HepG2 (cell line): Measurements from ENCODE around the gene OR6C2. TPM values are rescaled to one million over a fixed set of nuclear protein-coding genes. Genes with fewer than 3 reads are reported as not detected.

Experiments
- FOXM1 ChIP-seq: sonication (generic); formaldehyde crosslinking; IDR thresholded peaks from 2 replicates; pipeline ENCODE4 v1.5.0; 2020; ENCODE audit warnings: missing genetic modification reagents
- HNF4G ChIP-seq, 2 experiments: sonication (generic) in 1 of 2; formaldehyde crosslinking in 1 of 2; IDR thresholded peaks; 2 replicates each; pipeline versions ENCODE4 v1.4.0 to v1.6.1; 2011 to 2020; ENCODE audit warnings: borderline replicate concordance in 2 of 2, low read depth in 2 of 2, mild to moderate bottlenecking in 2 of 2, low read length in 1 of 2, missing genetic modification reagents in 1 of 2, moderate library complexity in 1 of 2
- HNRNPL ChIP-seq: fragments of 200-400 bp; formaldehyde crosslinking; IDR thresholded peaks from 2 replicates; pipeline ENCODE4 v1.6.1; 2017; ENCODE audit warnings: mild to moderate bottlenecking, low read depth, low read length
- KDM5B ChIP-seq: sonication (generic); formaldehyde crosslinking; IDR thresholded peaks from 2 replicates; pipeline ENCODE4 v1.4.0; 2020; ENCODE audit warnings: missing genetic modification reagents, mild to moderate bottlenecking, borderline replicate concordance
- RNF2 ChIP-seq: fragments of 450-650 bp; conservative IDR thresholded peaks from 2 replicates; pipeline ENCODE4 v1.6.1; 2016; ENCODE audit warnings: low read depth
- SMAD1 ChIP-seq: sonication (generic); formaldehyde crosslinking; IDR thresholded peaks from 2 replicates; pipeline ENCODE4 v1.4.0; 2020; ENCODE audit warnings: missing genetic modification reagents, low read depth, mild to moderate bottlenecking, borderline replicate concordance
- SOX13 ChIP-seq, 3 experiments: fragments of 450-650 bp in 1 of 3; sonication (generic) in 1 of 3; formaldehyde crosslinking in 1 of 3; IDR thresholded peaks in 2 of 3; conservative IDR thresholded peaks in 1 of 3; 2 replicates each; pipeline versions ENCODE4 v1.5.0 to v1.6.1; 2016 to 2020; ENCODE audit warnings: antibody characterized with exemption in 1 of 3, mild to moderate bottlenecking in 1 of 3, missing compliant biosample characterization in 1 of 3, missing genetic modification reagents in 1 of 3, moderate library complexity in 1 of 3
- SP4 ChIP-seq: sonication (generic); formaldehyde crosslinking; IDR thresholded peaks from 2 replicates; pipeline ENCODE4 v1.8.1; 2023; ENCODE audit warnings: mild to moderate bottlenecking, missing genetic modification reagents
- SRF ChIP-seq: IDR thresholded peaks from 2 replicates; pipeline ENCODE4 v1.6.1; 2011; ENCODE audit warnings: mild to moderate bottlenecking, low read depth, low read length, moderate library complexity
- TEAD3 ChIP-seq: optimal IDR thresholded peaks from 2 replicates; pipeline ENCODE3; 2016; ENCODE audit warnings: borderline replicate concordance
- XRCC5 ChIP-seq: fragments of 200-400 bp; formaldehyde crosslinking; optimal IDR thresholded peaks from 2 replicates; pipeline ENCODE3; 2017; ENCODE audit warnings: mild to moderate bottlenecking, low read length
- ZBTB42 ChIP-seq: sonication (generic); formaldehyde crosslinking; IDR thresholded peaks from 2 replicates; pipeline ENCODE4 v1.5.0; 2020; ENCODE audit warnings: mild to moderate bottlenecking, missing genetic modification reagents
- ZNF10 ChIP-seq: sonication (generic); formaldehyde crosslinking; IDR thresholded peaks from 2 replicates; pipeline ENCODE4 v1.4.0; 2020; ENCODE audit warnings: mild to moderate bottlenecking, low read depth, missing genetic modification reagents, borderline replicate concordance
- ZNF282 ChIP-seq: fragments of 450-650 bp; IDR thresholded peaks from 2 replicates; pipeline ENCODE4 v1.6.1; 2018; ENCODE audit not compliant: partially characterized antibody
- ZNF317 ChIP-seq: sonication (generic); formaldehyde crosslinking; IDR thresholded peaks from 2 replicates; pipeline ENCODE4 v1.5.0; 2020; ENCODE audit warnings: mild to moderate bottlenecking, missing genetic modification reagents
- ZNF619 ChIP-seq: sonication (generic); formaldehyde crosslinking; IDR thresholded peaks from 2 replicates; pipeline ENCODE4 v1.4.0; 2020; ENCODE audit warnings: mild to moderate bottlenecking, missing genetic modification reagents
- ZNF816 ChIP-seq: sonication (generic); formaldehyde crosslinking; IDR thresholded peaks from 2 replicates; pipeline ENCODE4 v1.8.0; 2022; ENCODE audit warnings: missing genetic modification reagents, mild to moderate bottlenecking, borderline replicate concordance
- polyA plus RNA-seq, 8 experiments: library from polyadenylated mRNA; depleted of rRNA in 3 of 8; stranded (reverse) in 7 of 8; unstranded in 1 of 8; fragments of >200 nt; fragmentation: Illumina TruSeq in 4 of 8; extraction: Trizol in 4 of 8; gene quantifications; 2 replicates each; pipeline versions ENCODE4 v1.2.1 to v1.2.3, GENCODE V29; 2011 to 2016; ENCODE audit warnings: low read depth in 4 of 8, missing spikeins in 1 of 8, mixed read lengths in 1 of 8; ENCODE audit not compliant: insufficient read depth in 1 of 8
- total RNA-seq, 5 experiments: library from RNA; depleted of rRNA; stranded (reverse); fragments of >200 nt; fragmentation: Illumina TruSeq; extraction: Trizol; gene quantifications; 2 replicates each; pipeline ENCODE4 v1.2.3, GENCODE V29; 2016; ENCODE audit warnings: low read depth in 1 of 5
- TF ChIP-seq, protein P1 (sequence below): IDR thresholded peaks from 2 replicates; pipeline ENCODE4 v1.6.1; 2016
- TF ChIP-seq, protein P2 (sequence below): sonication (generic); formaldehyde crosslinking; IDR thresholded peaks from 2 replicates; pipeline ENCODE4 v1.5.0; 2020; ENCODE audit warnings: mild to moderate bottlenecking, missing genetic modification reagents, borderline replicate concordance

OR6C2 gene
- total and polyA plus RNA-seq, 2 of the 13 experiments (the other 11 are each of a cell fraction or from before 2014, with no cell fraction given), result not detected

GRCh38 chr12:55499810-55500252, 56.0 kb downstream of the OR6C2 start (continued):
- TF ChIP-seq HNF4G (IDR thresholded peaks at IDR 0.05; ENCODE audit: borderline replicate concordance, low read depth, low read length) (peak; percentile 94), HNF4G (CRISPR knock-in tag; IDR thresholded peaks at IDR 0.05; ENCODE audit: borderline replicate concordance, low read depth) (peak; percentile 68), ZNF317 (CRISPR knock-in tag) (peak; percentile 36; the same call in 1 of the 2 replicates), XRCC5 (peak; percentile 27), HNRNPL (no peak), ZNF816 (CRISPR knock-in tag) (peak; percentile 56; the same call in 1 of the 2 replicates), SOX13 (IDR thresholded peaks at IDR 0.05) (peak; percentile 73; the same call in 1 of the 2 replicates), SOX13 (CRISPR knock-in tag; conservative IDR thresholded peaks at IDR 0.05 in 1 of 2, IDR thresholded peaks at IDR 0.05 in 1 of 2) (peak in 1 of 2 experiments; percentile 93; a peak in 2 of 4 replicates), ZNF619 (no peak), SP4 (CRISPR knock-in tag) (no peak), TEAD3 (CRISPR knock-in tag) (no peak), SMAD1 (CRISPR knock-in tag) (no peak), KDM5B (CRISPR knock-in tag) (no peak), ZNF282 (no peak), FOXM1 (no peak), SRF (no peak), RNF2 (no peak), ZBTB42 (CRISPR knock-in tag) (no peak), ZNF10 (no peak)
- TF ChIP-seq, protein P1, sequence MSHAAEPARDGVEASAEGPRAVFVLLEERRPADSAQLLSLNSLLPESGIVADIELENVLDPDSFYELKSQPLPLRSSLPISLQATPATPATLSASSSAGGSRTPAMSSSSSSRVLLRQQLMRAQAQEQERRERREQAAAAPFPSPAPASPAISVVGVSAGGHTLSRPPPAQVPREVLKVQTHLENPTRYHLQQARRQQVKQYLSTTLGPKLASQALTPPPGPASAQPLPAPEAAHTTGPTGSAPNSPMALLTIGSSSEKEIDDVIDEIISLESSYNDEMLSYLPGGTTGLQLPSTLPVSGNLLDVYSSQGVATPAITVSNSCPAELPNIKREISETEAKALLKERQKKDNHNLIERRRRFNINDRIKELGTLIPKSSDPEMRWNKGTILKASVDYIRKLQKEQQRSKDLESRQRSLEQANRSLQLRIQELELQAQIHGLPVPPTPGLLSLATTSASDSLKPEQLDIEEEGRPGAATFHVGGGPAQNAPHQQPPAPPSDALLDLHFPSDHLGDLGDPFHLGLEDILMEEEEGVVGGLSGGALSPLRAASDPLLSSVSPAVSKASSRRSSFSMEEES (CRISPR knock-in tag), result 0 out of 2 replicates have a peak, but pooled peaks have one; percentile 26
- TF ChIP-seq, protein P2, sequence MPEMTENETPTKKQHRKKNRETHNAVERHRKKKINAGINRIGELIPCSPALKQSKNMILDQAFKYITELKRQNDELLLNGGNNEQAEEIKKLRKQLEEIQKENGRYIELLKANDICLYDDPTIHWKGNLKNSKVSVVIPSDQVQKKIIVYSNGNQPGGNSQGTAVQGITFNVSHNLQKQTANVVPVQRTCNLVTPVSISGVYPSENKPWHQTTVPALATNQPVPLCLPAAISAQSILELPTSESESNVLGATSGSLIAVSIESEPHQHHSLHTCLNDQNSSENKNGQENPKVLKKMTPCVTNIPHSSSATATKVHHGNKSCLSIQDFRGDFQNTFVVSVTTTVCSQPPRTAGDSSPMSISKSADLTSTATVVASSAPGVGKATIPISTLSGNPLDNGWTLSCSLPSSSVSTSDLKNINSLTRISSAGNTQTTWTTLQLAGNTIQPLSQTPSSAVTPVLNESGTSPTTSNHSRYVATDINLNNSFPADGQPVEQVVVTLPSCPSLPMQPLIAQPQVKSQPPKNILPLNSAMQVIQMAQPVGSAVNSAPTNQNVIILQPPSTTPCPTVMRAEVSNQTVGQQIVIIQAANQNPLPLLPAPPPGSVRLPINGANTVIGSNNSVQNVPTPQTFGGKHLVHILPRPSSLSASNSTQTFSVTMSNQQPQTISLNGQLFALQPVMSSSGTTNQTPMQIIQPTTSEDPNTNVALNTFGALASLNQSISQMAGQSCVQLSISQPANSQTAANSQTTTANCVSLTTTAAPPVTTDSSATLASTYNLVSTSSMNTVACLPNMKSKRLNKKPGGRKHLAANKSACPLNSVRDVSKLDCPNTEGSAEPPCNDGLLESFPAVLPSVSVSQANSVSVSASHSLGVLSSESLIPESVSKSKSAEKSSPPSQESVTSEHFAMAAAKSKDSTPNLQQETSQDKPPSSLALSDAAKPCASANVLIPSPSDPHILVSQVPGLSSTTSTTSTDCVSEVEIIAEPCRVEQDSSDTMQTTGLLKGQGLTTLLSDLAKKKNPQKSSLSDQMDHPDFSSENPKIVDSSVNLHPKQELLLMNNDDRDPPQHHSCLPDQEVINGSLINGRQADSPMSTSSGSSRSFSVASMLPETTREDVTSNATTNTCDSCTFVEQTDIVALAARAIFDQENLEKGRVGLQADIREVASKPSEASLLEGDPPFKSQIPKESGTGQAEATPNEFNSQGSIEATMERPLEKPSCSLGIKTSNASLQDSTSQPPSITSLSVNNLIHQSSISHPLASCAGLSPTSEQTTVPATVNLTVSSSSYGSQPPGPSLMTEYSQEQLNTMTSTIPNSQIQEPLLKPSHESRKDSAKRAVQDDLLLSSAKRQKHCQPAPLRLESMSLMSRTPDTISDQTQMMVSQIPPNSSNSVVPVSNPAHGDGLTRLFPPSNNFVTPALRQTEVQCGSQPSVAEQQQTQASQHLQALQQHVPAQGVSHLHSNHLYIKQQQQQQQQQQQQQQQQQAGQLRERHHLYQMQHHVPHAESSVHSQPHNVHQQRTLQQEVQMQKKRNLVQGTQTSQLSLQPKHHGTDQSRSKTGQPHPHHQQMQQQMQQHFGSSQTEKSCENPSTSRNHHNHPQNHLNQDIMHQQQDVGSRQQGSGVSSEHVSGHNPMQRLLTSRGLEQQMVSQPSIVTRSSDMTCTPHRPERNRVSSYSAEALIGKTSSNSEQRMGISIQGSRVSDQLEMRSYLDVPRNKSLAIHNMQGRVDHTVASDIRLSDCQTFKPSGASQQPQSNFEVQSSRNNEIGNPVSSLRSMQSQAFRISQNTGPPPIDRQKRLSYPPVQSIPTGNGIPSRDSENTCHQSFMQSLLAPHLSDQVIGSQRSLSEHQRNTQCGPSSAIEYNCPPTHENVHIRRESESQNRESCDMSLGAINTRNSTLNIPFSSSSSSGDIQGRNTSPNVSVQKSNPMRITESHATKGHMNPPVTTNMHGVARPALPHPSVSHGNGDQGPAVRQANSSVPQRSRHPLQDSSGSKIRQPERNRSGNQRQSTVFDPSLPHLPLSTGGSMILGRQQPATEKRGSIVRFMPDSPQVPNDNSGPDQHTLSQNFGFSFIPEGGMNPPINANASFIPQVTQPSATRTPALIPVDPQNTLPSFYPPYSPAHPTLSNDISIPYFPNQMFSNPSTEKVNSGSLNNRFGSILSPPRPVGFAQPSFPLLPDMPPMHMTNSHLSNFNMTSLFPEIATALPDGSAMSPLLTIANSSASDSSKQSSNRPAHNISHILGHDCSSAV (CRISPR knock-in tag), result no peak
